ENCODE measurements around the gene TSBP1. TPM values are rescaled to one million over a fixed set of nuclear protein-coding genes. Genes with fewer than 3 reads are reported as not detected.

TSBP1 gene
- total and polyA plus RNA-seq, 8 donors: 0.08 to 0.52 (median 0.40) TPM; not detected in 3

DNA sequence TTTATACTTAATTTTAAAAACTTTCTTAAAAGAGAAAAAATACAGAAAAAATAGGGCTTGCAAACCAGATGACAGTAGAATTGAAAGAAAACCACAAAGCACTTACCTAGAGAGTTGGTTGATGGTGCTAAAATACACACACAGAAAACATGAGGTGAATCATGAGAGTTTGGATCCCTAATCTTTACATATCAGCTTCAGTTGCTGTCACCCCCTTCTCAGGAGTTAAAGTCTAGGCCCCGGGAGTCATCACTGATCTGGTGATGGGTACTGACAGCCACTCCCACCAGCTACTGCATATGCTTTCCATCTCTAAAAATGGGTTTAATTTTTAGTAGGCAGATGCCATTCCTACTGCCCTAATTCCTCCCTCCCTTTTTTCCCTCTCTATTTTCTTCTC, 16.7 kb downstream of the TSBP1 start:
- Histone ChIP-seq H3K4me1 (no peaks in the 10 kb centered on the region), H3K27ac (no peak overlapping the region), H3K36me3 (no peaks in the 10 kb centered on the region), H3K27me3 (no peaks in the 10 kb centered on the region), H3K4me3 (no peak overlapping the region), H3K9me3 (no peaks in the 10 kb centered on the region)
- ATAC-seq: no peak
- intact Hi-C loops (cut with DNase I): no loop called here
- no peak for TF ChIP-seq CTCF (IDR thresholded peaks at IDR 0.05)
- DNase-seq: no peak

- Histone ChIP-seq H3K36me3 (no peaks in the 10 kb centered on the region), H3K4me3 (no peak overlapping the region), H3K27me3 (no peaks in the 10 kb centered on the region), H3K9me3 (no peaks in the 10 kb centered on the region), H3K27ac (no peak overlapping the region), H3K4me1 (no peaks in the 10 kb centered on the region)
- DNase-seq (no peak), ATAC-seq (no peak)
- intact Hi-C loops (cut with DNase I): no loop called here
- no peak for TF ChIP-seq CTCF (IDR thresholded peaks at IDR 0.05)
These were observed 18.4 kb downstream of the TSBP1 start for GRCh38 chr6:32353348-32353747.

DNA sequence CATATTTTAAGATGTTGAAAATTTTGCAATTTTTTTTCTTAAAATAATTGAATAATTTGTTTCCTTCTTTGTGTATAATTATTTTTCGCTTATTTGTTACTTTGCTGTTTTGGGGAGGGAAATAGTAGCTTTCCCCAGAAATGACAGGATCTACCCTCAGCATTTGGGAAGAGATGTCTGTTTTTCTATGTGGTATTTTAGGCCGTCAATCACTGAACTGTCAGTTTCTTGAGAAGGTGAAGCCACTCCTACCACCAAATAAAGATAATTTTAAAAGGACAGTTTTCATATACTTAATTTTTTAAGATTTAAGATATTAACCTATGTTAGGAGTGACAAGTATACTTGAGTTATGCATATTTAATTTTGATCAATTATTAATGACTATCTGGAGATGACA, 31.5 kb downstream of the TSBP1 start:
- ATAC-seq (no peak), DNase-seq (no peak)
- intact Hi-C loops (cut with DNase I): no loop called here
- Histone ChIP-seq H3K27ac (no peak overlapping the region), H3K36me3 (no peaks in the 10 kb centered on the region), H3K9me3 (no peaks in the 10 kb centered on the region), H3K4me3 (no peak overlapping the region), H3K4me1 (no peaks in the 10 kb centered on the region), H3K27me3 (no peaks in the 10 kb centered on the region)
- TF ChIP-seq CTCF (IDR thresholded peaks at IDR 0.05): no peak

GRCh38 chr6:32337186-32337805, 34.4 kb downstream of the TSBP1 start:
- H3K27ac ChIP-seq: no peak overlapping the region
- TF ChIP-seq CTCF (IDR thresholded peaks at IDR 0.05): no peak
- no peaks in the 10 kb centered on the region for H3K36me3 ChIP-seq
- ATAC-seq: no peak
- intact Hi-C loops (cut with DNase I): no loop called here
- no peaks in the 10 kb centered on the region for H3K9me3 ChIP-seq
- no peaks in the 10 kb centered on the region for H3K27me3 ChIP-seq
- H3K4me3 ChIP-seq: no peak overlapping the region
- DNase-seq: no peak
- H3K4me1 ChIP-seq: no peaks in the 10 kb centered on the region

DNA sequence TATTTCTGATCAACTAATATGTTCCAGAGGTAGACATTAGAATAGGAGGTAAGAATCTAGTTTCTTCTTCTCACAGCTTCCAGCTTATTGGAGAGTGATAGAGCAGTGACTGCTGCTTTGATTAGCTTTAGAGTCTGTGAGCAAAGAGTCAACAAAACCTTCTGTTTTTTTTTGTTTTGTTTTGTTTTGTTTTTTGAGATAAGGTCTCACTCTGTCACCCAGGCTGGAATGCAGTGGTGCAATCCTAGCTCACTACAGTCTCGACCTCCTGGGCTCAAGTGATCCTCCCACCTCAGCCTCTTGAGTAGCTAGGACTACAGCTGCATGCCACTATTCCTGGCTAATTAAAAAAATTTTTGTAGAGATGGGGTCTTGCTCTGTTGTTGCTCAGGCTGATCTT, 39.3 kb downstream of the TSBP1 start:
- H3K4me1 ChIP-seq: no peaks in the 10 kb centered on the region
- no peak overlapping the region for H3K4me3 ChIP-seq
- H3K27ac ChIP-seq: no peak overlapping the region
- ATAC-seq: no peak
- intact Hi-C loops (cut with DNase I): no loop called here
- no peak for TF ChIP-seq CTCF (IDR thresholded peaks at IDR 0.05)
- H3K9me3 ChIP-seq: no peaks in the 10 kb centered on the region
- H3K36me3 ChIP-seq: no peaks in the 10 kb centered on the region
- DNase-seq: no peak
- no peaks in the 10 kb centered on the region for H3K27me3 ChIP-seq
